T-helper 1 cell treated with Interleukin-12 subunit alpha and Interleukin-12 subunit beta and Interleukin-4 antibody, amounts not matched to agents 30 μg/mL and 1 μg/mL, for 36 hours (primary cell): ENCODE measurements around the gene REV3L.
A peak's percentile ranks its signal among the peaks of the same experiment; 100 is the strongest.
"Not testable (repeated sequence)": the region's sequence is repeated elsewhere in the genome, so short reads cannot be mapped to it uniquely, and the experiment has no call there.

Experiments
- H3K27ac Mint-ChIP-seq: one replicate; pipeline ENCODE4 v1.8.0; 2021; ENCODE audit warnings: mild to moderate bottlenecking, mixed read lengths
- H3K27me3 Mint-ChIP-seq: one replicate; pipeline ENCODE4 v1.8.0; 2021; ENCODE audit warnings: low read depth, mixed read lengths
- H3K36me3 Mint-ChIP-seq: one replicate; pipeline ENCODE4 v1.8.0; 2021; ENCODE audit warnings: low read depth, mixed read lengths
- H3K4me1 Mint-ChIP-seq: one replicate; pipeline ENCODE4 v1.8.0; 2021; ENCODE audit warnings: low read depth, mixed read lengths
- H3K4me3 Mint-ChIP-seq: one replicate; pipeline ENCODE4 v1.8.0; 2021; ENCODE audit warnings: mild to moderate bottlenecking, moderate library complexity, mixed read lengths
- H3K9me3 Mint-ChIP-seq: one replicate; pipeline ENCODE4 v1.8.0; 2021; ENCODE audit warnings: mixed read lengths

The REV3L gene

DNA sequence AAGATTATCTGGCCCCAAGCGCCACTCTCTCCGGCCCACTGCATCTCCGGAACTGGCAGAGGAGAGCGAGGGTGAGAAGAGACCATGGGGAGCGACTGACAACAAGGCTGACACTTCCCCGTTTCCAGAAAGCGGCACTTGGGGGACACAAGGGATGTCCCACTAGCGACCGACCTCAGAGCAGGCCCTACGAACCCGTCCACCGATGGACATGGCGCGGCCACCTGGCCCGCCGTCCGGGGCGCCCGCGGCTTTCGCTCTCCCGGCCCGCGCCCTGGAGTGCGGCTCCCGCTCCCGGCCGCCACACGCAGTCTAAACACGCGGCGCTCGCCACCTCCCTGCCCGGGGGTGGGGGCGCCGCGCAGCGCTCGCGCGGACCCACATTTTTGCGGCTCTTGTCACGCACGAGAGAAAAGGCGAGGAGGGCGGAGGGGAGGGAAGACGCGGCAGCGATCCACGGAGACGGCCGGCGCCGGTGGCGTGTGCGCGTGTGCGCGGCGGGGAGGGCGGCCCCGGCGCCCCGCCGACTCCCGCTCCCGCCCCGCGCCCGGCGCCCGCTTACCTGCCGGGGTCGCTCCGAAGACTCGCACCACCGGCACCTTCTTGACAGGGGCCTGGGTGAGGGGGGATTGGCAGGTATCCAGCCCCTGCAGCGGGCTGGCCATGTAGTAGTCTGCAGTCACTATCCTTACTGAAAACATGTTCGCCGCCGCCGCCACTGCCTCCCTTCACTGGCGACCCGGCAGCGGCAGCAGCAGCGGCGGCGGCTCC, 645 bp downstream of the REV3L start:
- peak overlapping the region; percentile 89 for H3K4me3 Mint-ChIP-seq
- no peaks in the 10 kb centered on the region for H3K36me3 Mint-ChIP-seq
- peaks cover 48% of the 10 kb centered on the region for H3K4me1 Mint-ChIP-seq
- H3K9me3 Mint-ChIP-seq = peaks cover 6% of the 10 kb centered on the region
- H3K27ac Mint-ChIP-seq = peak overlapping the region; percentile 86
- H3K27me3 Mint-ChIP-seq = no peaks in the 10 kb centered on the region

- Mint-ChIP-seq H3K4me1 (peaks cover 45% of the 10 kb centered on the region), H3K27me3 (no peaks in the 10 kb centered on the region), H3K27ac (peak overlapping the region; percentile 86), H3K9me3 (peaks cover 5% of the 10 kb centered on the region), H3K36me3 (no peaks in the 10 kb centered on the region), H3K4me3 (peak overlapping the region; percentile 89)
Measured at GRCh38 chr6:111481836-111482187, 1.2 kb downstream of the REV3L start.

DNA sequence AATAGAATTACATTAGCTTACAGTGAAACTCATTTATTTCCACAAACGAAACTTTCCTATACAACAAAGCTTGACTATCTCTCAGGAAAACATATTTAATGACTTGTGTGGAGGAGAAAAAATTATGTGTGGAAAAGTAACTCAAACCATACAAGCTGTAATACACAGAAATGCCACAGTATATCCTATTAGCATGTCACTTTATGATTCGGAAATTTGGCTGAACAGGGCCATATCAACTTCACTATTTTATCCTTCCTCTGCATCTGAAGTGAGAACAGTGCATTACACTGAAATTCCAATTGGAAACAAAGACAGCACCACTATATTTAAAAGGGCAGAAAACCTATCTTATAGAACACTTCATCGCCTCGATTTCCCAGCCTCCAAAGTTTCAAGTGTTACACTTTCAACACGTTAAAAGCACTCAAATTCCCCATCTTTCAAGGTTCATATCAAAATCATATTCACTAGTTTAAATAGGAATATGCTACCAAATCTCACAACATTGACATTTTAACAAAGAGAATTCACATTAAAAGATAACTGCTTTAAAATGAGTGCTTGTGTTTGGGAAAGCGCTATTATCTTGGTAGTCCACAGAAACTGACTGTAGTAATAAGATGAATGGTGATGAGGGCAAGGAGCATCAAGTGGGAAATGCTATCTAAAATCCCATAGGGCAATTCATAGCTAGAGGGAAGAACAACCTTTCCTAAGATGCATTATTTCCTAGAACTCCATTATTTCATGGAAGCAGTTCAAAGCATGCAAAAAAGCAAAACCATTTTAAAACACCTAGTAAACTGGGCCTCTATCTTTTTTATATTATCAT, 1.8 kb downstream of the REV3L start:
- Mint-ChIP-seq H3K4me1 (peaks cover 39% of the 10 kb centered on the region), H3K27me3 (no peaks in the 10 kb centered on the region), H3K27ac (no peak overlapping the region), H3K4me3 (peak overlapping the region; percentile 89), H3K9me3 (no peaks in the 10 kb centered on the region), H3K36me3 (no peaks in the 10 kb centered on the region)

DNA sequence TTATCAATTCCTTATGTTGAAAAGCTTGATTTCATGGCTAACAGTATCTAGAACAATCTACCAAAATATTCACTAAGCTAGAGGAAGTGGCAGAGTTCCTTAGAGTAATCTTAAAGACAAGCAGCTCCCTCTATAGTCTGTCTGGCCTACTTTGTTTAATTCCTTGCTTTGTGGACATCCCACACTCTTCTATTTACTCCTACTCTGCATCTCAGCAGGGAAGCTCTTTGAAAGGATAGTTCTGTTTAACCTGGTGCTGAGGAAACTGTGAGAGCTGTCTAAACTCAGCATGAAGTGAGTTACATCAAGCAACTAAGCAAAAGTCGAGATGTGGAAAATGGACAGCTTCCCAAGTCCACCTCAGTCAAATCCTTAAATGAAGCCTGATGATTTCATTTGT, 4.3 kb downstream of the REV3L start:
- Mint-ChIP-seq H3K27ac (no peak overlapping the region), H3K4me1 (peaks cover 26% of the 10 kb centered on the region), H3K9me3 (no peaks in the 10 kb centered on the region), H3K27me3 (no peaks in the 10 kb centered on the region), H3K4me3 (no peak overlapping the region), H3K36me3 (no peaks in the 10 kb centered on the region)

- H3K27ac Mint-ChIP-seq = no peak overlapping the region
- no peaks in the 10 kb centered on the region for H3K27me3 Mint-ChIP-seq
- peaks cover 29% of the 10 kb centered on the region for H3K4me1 Mint-ChIP-seq
Measured at GRCh38 chr6:111478064-111478476, 4.9 kb downstream of the REV3L start.

GRCh38 chr6:111477481-111477938, 5.5 kb downstream of the REV3L start:
- H3K9me3 Mint-ChIP-seq = no peaks in the 10 kb centered on the region
- no peak overlapping the region for H3K4me3 Mint-ChIP-seq
- peaks cover 33% of the 10 kb centered on the region for H3K4me1 Mint-ChIP-seq
- no peak overlapping the region for H3K27ac Mint-ChIP-seq
- H3K27me3 Mint-ChIP-seq = no peaks in the 10 kb centered on the region
- no peaks in the 10 kb centered on the region for H3K36me3 Mint-ChIP-seq

More at GRCh38 chr6:111478064-111478476, 4.9 kb downstream of the REV3L start:
- Mint-ChIP-seq H3K36me3 (no peaks in the 10 kb centered on the region), H3K9me3 (no peaks in the 10 kb centered on the region), H3K4me3 (no peak overlapping the region)

DNA sequence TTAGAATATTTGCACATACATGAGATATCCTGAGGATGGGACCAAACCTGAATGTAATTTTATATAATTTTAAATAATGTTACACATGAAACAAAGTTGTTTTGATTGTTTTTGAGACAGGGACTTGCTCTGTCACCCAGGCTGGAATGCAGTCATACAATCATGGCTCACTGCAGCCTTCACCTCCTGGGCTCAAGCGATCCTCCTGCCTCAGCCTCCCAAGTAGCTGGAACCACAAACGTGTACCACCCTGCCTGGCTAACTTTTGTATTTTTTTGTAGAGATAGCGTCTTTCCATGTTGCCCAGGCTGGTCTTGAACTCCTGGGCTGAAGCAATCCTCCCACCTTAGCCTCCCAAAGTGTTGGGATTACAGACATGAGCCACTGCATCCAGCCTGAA, 7.0 kb downstream of the REV3L start:
- H3K4me1 Mint-ChIP-seq = peaks cover 31% of the 10 kb centered on the region
- not testable (repeated sequence) for H3K27me3 Mint-ChIP-seq, H3K36me3 Mint-ChIP-seq, H3K27ac Mint-ChIP-seq, H3K9me3 Mint-ChIP-seq, H3K4me3 Mint-ChIP-seq

- no peaks in the 10 kb centered on the region for H3K36me3 Mint-ChIP-seq
- H3K27me3 Mint-ChIP-seq = no peaks in the 10 kb centered on the region
- H3K9me3 Mint-ChIP-seq = no peaks in the 10 kb centered on the region
- H3K4me3 Mint-ChIP-seq = no peak overlapping the region
- peaks cover 28% of the 10 kb centered on the region for H3K4me1 Mint-ChIP-seq
- no peak overlapping the region for H3K27ac Mint-ChIP-seq
Measured at GRCh38 chr6:111474771-111475170, 8.2 kb downstream of the REV3L start.

DNA sequence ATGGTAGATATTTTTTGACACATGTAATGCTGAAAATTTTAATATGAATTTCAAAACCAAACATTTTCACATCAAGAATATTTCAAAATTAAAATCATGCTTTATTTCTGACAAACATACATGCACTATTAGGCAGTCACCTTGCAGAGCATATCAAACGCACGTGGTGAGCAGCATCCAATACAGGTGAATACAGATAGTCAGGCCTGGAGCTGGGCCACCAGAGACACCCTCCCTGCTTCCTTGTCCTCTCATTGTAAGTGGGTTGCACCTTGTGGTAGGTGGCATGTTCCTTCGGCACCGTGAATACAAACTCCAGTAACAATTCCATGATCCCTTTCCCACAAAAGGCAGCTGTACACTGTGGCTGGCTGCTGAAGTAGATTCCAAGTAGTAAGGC, 8.9 kb downstream of the REV3L start:
- peaks cover 30% of the 10 kb centered on the region for H3K4me1 Mint-ChIP-seq
- H3K36me3 Mint-ChIP-seq = no peaks in the 10 kb centered on the region
- H3K27me3 Mint-ChIP-seq = no peaks in the 10 kb centered on the region
- H3K9me3 Mint-ChIP-seq = no peaks in the 10 kb centered on the region
- no peak overlapping the region for H3K27ac Mint-ChIP-seq
- no peak overlapping the region for H3K4me3 Mint-ChIP-seq

- Mint-ChIP-seq H3K27ac (no peak overlapping the region), H3K4me3 (no peak overlapping the region)
Measured at GRCh38 chr6:111472933-111473435, 10.0 kb downstream of the REV3L start.

DNA sequence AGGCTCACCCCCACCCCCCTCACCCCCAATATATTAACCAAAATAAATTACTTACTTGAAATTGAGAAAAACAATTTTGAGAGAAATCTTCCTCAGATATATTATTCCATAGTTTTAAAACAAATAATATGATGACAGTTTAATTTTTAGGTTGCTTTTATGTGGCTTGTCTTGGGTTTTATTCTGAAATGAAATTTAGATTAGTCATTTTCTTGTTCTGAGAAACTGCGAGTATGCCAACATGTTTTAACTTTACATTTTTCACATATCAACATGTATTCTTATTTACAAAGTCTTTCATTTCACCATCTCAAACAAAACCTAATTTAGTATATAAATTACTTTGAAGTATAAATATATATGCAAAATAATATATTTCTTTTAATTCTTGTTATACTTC, 11.1 kb downstream of the REV3L start:
- H3K36me3 Mint-ChIP-seq = no peaks in the 10 kb centered on the region
- H3K9me3 Mint-ChIP-seq = no peaks in the 10 kb centered on the region
- no peak overlapping the region for H3K4me3 Mint-ChIP-seq
- peaks cover 21% of the 10 kb centered on the region for H3K4me1 Mint-ChIP-seq
- H3K27me3 Mint-ChIP-seq = no peaks in the 10 kb centered on the region
- H3K27ac Mint-ChIP-seq = no peak overlapping the region

More at GRCh38 chr6:111472933-111473435, 10.0 kb downstream of the REV3L start:
- peaks cover 27% of the 10 kb centered on the region for H3K4me1 Mint-ChIP-seq
- H3K36me3 Mint-ChIP-seq = no peaks in the 10 kb centered on the region
- no peaks in the 10 kb centered on the region for H3K27me3 Mint-ChIP-seq
- no peaks in the 10 kb centered on the region for H3K9me3 Mint-ChIP-seq

DNA sequence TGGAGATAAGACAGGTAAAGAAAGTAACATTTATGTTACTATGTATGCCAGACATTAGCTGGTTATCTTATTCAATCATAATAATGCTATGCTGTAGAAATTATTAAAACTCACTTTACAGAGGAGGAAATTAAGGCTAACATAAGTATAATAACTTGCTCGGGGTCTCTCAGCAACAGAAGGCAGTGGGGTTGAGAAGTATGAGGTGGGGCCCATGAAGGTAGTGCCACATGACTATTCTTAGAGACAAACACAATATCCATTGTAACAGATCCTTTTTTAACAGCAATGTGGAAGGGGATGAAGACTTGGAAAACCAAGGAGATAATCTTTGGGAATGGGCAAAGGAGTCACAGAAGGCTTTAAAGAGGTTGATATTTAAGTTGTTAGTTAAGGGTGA, 11.5 kb downstream of the REV3L start:
- Mint-ChIP-seq H3K4me3 (no peak overlapping the region), H3K27me3 (no peaks in the 10 kb centered on the region), H3K9me3 (no peaks in the 10 kb centered on the region), H3K36me3 (no peaks in the 10 kb centered on the region), H3K27ac (no peak overlapping the region), H3K4me1 (peaks cover 21% of the 10 kb centered on the region)

- H3K4me1 Mint-ChIP-seq = peaks cover 21% of the 10 kb centered on the region
- no peaks in the 10 kb centered on the region for H3K36me3 Mint-ChIP-seq
- H3K9me3 Mint-ChIP-seq = no peaks in the 10 kb centered on the region
- no peaks in the 10 kb centered on the region for H3K27me3 Mint-ChIP-seq
- H3K27ac Mint-ChIP-seq = no peak overlapping the region
- H3K4me3 Mint-ChIP-seq = no peak overlapping the region
Measured at GRCh38 chr6:111470991-111471390, 12.0 kb downstream of the REV3L start.

GRCh38 chr6:111469543-111469942, 13.5 kb downstream of the REV3L start:
- Mint-ChIP-seq H3K27ac (no peak overlapping the region), H3K4me3 (no peak overlapping the region), H3K4me1 (peaks cover 21% of the 10 kb centered on the region), H3K27me3 (no peaks in the 10 kb centered on the region), H3K36me3 (no peaks in the 10 kb centered on the region), H3K9me3 (no peaks in the 10 kb centered on the region)
